Small intestine (tissue), 7 donors: ENCODE measurements around the gene CCDC92B. TPM values are rescaled to one million over a fixed set of nuclear protein-coding genes. Genes with fewer than 3 reads are reported as not detected.
A peak's percentile ranks its signal among the peaks of the same experiment; 100 is the strongest.

Source experiments
- DNase-seq, 2 donors: peaks; one replicate each; pipeline versions ENCODE4 v3.0.0 to v3.0.0-alpha.2; 2013
- FAIRE-seq: peaks from 2 replicates; lab custom pipeline; 2012; peaks lifted over from hg19 to GRCh38; lab: Jason Lieb, UNC
- H3K27ac ChIP-seq, 3 donors: one replicate each; pipeline ENCODE4 v1.5.1; 2013; ENCODE audit warnings: low read length in 2 of 3, mild to moderate bottlenecking in 2 of 3, control low read depth in 1 of 3, inconsistent platforms in 1 of 3, low read depth in 1 of 3, moderate library complexity in 1 of 3
- H3K27me3 ChIP-seq, 3 donors: one replicate each; pipeline ENCODE4 v1.6.1; 2013; ENCODE audit warnings: low read length in 3 of 3, inconsistent platforms in 1 of 3; ENCODE audit not compliant: control insufficient read depth in 3 of 3, insufficient read depth in 3 of 3
- H3K36me3 ChIP-seq, 3 donors: one replicate each; pipeline ENCODE4 v1.6.1; 2013; ENCODE audit warnings: low read length in 3 of 3, inconsistent platforms in 1 of 3, low read depth in 1 of 3, mild to moderate bottlenecking in 1 of 3, moderate library complexity in 1 of 3; ENCODE audit not compliant: control insufficient read depth in 3 of 3, insufficient read depth in 2 of 3
- H3K4me1 ChIP-seq, 3 donors: one replicate each; pipeline ENCODE4 v1.6.1; 2013; ENCODE audit warnings: low read length in 2 of 3, inconsistent platforms in 1 of 3, low read depth in 1 of 3, mild to moderate bottlenecking in 1 of 3, moderate library complexity in 1 of 3; ENCODE audit not compliant: control insufficient read depth in 3 of 3, insufficient read depth in 2 of 3
- H3K4me3 ChIP-seq, 3 donors: one replicate each; pipeline ENCODE4 v1.5.1; 2013; ENCODE audit warnings: low read length in 3 of 3, control low read depth in 1 of 3, inconsistent platforms in 1 of 3, low read depth in 1 of 3, mild to moderate bottlenecking in 1 of 3, moderate library complexity in 1 of 3
- H3K9me3 ChIP-seq, 2 donors: one replicate each; pipeline ENCODE4 v1.6.1; 2013; ENCODE audit warnings: low read depth in 1 of 2, low read length in 1 of 2; ENCODE audit not compliant: control insufficient read depth in 2 of 2, insufficient read depth in 1 of 2
- WGBS, 3 donors: extraction: QIAGEN DNeasy Blood & Tissue Kit; methylation state at CpG; one replicate each; pipeline ENCODE4 v1.1.7; 2013; 5-methylcytosine and 5-hydroxymethylcytosine counted together
- polyA plus RNA-seq, 4 donors: library from polyadenylated mRNA; stranded (reverse) in 3 of 4; unstranded in 1 of 4; fragments of 200-250 nt in 3 of 4; fragments of 120-200 nt in 1 of 4; gene quantifications; one replicate each; pipeline versions ENCODE4 v1.2.1 to v1.2.3, GENCODE V29; 2013
- donor health status: healthy with polysubstance abuse.
- donor health status: control.
- donor health status: control.
- donor health status: Bipolar disorder and iron deficiency.
- donor health status: healthy.

The CCDC92B gene
- polyA plus RNA-seq, 4 donors = 0.22 to 1.2 (median 0.75) TPM; not detected in 1

DNA sequence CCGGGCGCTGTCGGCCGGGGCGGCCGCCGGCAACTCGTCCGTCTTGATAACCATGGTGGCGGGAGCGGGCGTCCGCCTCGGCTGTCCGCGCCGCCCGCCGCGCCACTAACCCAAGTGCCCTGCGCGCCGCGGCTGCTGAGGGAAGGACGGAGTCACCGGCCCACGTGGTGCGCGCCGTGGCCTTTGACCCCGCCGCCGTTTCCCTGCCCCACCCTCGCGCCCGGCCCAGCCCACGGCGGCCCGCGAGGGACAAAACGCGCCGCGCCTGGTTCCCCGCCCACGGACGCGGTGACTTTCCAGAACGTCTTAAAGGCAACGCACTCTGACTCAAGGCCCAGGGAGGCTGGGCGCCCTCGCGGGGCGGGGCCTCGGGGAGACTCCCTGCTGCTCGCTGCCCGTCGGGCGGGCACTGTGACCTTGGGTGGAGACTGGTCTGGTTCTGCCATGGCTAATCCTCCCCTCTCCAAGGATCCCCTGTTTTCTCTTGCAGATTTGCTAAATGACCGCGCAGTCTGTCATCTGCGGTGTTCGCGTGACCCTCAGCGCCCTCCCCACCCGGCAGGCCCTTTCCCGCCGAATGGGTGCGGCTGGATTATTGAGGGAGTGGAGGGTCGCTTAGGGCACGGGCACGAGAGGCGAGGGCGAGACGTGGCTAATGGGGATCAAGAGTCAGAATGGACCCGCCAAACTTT, 37.7 kb downstream of the CCDC92B start, which contains the start of gene CLUH:
TSS of gene CLUH (minus strand) at position 157 of the 692 bp plus-strand sequence. CDS start at position 54, 103 bp downstream.
- Histone ChIP-seq H3K36me3 (peaks cover 0 to 35% (median 0%) of the 10 kb centered on the region in 3 donors), H3K4me3 (peak within 1 kb of the TSS; percentile 78 to 81 (median 81)), H3K27ac (peak within 1 kb of the TSS; percentile 75 to 90 (median 77)), H3K4me1 (peaks cover 0 to 41% (median 19%) of the 10 kb centered on the region in 3 donors), H3K9me3 (no peaks in the 10 kb centered on the region), H3K27me3 (no peaks in the 10 kb centered on the region)
- WGBS, 3 donors = 1 to 2% (median 1%) methylated on average over 49 to 76 of the region's 76 CpGs
- peak; percentile 99 for DNase-seq
- no peak for FAIRE-seq

DNA sequence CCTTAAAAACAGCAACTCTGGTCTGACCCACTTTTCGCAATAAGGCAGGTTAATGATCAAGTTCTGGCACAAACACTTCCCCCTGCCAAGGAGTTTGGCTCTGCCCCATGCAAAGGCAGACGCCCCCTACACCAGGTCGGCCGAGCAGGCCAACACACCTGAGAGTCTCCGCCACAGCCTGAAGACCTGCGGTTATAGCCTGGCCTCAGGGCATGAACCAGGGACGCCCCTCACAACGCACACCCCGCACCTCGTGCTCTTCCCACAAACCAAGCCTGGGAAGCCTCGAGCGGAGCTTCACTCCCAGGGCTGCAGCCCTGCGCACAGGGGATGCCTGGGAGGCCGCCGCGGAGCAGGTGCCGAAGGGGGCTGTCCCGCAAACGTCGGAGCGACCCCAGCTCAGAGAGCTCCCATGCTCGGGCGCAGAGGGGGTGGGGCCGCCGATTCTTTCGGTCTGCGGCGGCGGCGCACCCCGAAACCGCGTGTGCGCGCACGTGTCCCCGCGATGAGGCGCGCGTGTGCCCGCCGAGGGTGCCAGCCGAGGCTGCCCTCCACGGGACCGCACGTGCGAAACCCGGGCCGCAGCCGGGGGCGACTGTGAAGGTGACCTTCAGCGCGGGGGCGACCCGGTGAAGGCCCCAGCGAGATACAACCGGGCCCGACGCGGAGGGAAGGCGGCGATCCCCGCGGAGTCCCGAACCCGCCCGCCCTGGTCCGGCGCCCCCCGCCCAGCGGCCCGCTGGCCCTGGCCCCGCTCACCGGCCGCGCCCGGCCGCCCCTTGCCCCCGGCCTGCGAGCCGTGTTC, 38.4 kb downstream of the CCDC92B start:
- FAIRE-seq (no peak), DNase-seq (peak; percentile 59 to 84)
- Histone ChIP-seq H3K4me3 (peak overlapping the region; percentile 78 to 81 (median 81)), H3K36me3 (peaks cover 0 to 42% (median 0%) of the 10 kb centered on the region in 3 donors), H3K4me1 (peaks cover 0 to 41% (median 19%) of the 10 kb centered on the region in 3 donors), H3K9me3 (no peaks in the 10 kb centered on the region), H3K27ac (peak overlapping the region; percentile 75 to 90 (median 77)), H3K27me3 (no peaks in the 10 kb centered on the region)
- 1% methylated on average over 54 to 82 of the region's 82 CpGs for WGBS, 3 donors

DNA sequence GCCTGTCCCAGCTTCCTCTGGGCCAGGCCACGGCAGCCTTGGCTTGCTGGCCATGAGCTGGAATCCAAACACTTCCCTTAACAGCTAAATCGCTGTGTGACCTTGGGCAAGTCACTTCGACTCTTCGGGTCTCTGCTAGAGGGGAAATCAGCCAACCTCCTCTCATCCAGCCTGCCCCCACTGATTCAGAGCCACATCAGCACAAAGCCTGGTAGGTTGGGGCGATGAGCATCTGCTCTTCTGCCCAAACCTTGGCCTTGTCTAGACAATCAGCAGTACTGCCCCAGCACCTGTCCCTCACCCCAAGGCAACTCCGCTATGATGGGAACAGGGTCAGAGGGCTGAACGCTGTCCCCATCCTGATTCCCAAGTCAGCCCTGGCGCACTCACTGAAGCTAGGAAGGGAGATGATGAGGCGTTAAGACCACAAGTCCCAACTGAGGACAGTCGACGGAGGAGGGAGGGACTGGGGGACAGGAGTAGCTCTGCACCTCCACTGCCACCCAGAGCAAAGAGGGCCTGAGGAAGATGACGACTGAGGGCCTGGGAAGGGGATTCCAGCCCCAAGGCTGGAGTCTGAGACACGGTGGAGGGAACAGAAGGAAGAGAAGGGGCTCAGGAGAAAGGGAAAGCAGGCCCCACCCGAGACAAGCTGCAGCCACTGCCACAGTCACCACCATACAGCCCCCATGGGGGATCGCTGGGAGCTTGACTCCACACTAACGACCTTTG, 39.2 kb downstream of the CCDC92B start:
- 10 to 39% (median 16%) methylated on average over 16 of the region's 16 CpGs for WGBS, 3 donors
- Histone ChIP-seq H3K9me3 (no peaks in the 10 kb centered on the region), H3K27me3 (no peaks in the 10 kb centered on the region), H3K4me3 (peak overlapping the region; percentile 12 to 81 (median 78)), H3K4me1 (peaks cover 0 to 41% (median 19%) of the 10 kb centered on the region in 3 donors), H3K36me3 (peaks cover 0 to 49% (median 0%) of the 10 kb centered on the region in 3 donors), H3K27ac (peak overlapping the region; percentile 74 to 90 (median 75))
- DNase-seq (peak; percentile 28 to 39), FAIRE-seq (no peak)

DNA sequence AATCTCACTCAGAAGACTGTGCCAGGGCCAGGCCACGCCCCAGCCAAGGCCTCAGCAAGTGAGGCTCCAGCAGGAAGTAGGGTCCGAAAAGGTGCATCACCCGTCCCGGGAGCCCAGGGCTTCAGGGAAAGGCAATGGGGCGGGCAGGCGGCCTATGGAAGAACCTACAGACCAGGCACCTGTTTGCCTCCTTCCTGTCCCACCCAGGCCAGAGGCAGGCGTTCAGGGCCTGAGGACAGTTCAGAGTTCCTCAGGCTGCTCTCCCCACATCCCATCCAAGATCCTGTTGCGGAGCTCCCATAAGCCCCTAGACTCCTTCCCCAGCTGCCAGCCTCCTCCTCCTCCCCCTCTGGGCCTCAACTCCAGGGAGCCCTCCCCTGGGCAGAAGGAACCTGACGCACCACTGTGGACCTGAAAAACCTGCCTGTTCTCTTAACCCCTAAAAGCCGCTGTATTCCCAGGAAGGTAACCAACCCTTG, 40.2 kb downstream of the CCDC92B start:
- peak overlapping the region; percentile 74 to 90 (median 75) for H3K27ac ChIP-seq
- H3K36me3 ChIP-seq = peaks cover 0 to 58% (median 0%) of the 10 kb centered on the region in 3 donors
- WGBS, 3 donors = 13 to 53% (median 23%) methylated on average over 9 to 10 of the region's 10 CpGs
- H3K4me3 ChIP-seq = peak overlapping the region in 2 of 3 donors; percentile 78 to 81
- H3K4me1 ChIP-seq = peaks cover 0 to 41% (median 19%) of the 10 kb centered on the region in 3 donors
- no peaks in the 10 kb centered on the region for H3K27me3 ChIP-seq
- peak; percentile 71 to 92 for DNase-seq
- FAIRE-seq = no peak
- H3K9me3 ChIP-seq = no peaks in the 10 kb centered on the region

DNA sequence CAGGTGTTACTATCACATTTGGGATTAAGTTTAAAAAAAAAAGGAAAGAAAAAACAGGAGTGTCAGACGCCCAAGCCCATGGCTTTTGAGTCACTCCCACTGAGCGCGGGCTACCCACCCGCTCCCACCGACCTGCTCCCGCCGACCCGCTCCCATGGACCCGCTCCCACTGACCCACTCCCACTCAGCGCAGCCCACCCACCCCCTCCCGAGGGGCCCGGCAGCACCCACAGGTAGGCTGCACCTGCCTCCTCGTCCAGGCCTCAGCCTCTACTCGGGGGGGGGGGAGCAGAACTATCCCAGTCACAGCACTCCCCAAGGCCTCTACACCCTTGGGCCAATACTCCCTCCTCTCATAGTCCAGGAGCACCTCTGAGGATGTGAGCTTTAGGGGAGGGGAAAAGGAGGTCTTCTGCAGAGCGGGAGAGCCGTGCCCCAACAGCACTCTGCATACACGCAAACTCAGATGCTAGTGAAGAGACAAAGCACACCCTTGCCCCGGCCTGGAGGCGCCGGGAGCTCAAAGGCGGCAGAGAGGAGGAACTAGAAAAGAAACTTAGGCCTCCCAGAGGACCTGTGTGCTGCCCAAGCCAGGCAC, 40.8 kb downstream of the CCDC92B start:
- H3K27ac ChIP-seq = peak overlapping the region; percentile 74 to 90 (median 75)
- 23 to 72% (median 25%) methylated on average over 16 to 21 of the region's 21 CpGs for WGBS, 3 donors
- FAIRE-seq (no peak), DNase-seq (no peak)
- peak overlapping the region in 2 of 3 donors; percentile 78 to 81 for H3K4me3 ChIP-seq
- H3K27me3 ChIP-seq = no peaks in the 10 kb centered on the region
- peaks cover 0 to 41% (median 19%) of the 10 kb centered on the region in 3 donors for H3K4me1 ChIP-seq
- peaks cover 0 to 64% (median 0%) of the 10 kb centered on the region in 3 donors for H3K36me3 ChIP-seq
- no peaks in the 10 kb centered on the region for H3K9me3 ChIP-seq

DNA sequence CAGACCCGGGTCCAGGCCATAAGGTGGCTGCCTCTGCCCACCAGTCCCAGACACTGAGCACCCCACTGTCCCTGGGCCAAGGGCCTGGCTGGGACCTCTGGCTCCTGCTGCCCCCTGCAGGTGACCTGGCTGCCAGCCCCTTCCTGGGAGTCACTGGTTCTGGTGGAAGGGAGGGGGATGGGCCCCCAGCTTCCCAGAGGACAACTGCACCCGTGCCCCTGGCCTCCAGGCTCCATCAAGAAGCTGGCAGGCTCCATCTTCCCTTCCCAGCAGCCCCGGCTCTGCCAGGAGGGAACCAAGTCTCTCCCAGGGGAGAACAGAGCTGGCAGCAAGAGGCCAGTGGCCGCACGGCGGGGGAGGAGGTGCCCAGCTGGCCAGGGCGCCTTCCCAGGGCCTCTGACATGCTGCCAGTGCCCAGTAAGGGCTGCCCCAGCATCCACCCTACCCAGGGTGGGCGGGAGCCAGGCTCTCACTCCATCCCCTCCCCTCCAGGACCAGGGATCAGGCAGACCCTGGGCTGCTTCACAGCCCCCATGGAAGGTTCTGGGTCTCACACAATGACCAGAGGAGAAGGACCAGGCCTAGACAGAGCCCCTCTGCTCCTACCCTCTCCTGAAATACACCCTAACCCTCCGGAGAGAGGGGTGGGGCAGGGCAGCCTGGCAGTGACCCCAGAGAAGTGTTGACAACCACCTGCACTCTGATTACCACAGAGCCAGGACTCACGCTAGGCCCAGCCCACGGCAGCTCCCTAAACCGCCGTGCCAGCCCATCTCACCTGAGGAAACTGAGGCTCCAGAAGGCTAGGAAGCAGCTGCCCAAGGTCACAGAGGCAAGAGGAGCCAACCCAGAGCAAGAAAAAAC, 41.5 kb downstream of the CCDC92B start:
- peak overlapping the region in 1 of 3 donors; percentile 81 for H3K4me3 ChIP-seq
- peaks cover 0 to 41% (median 19%) of the 10 kb centered on the region in 3 donors for H3K4me1 ChIP-seq
- H3K9me3 ChIP-seq = no peaks in the 10 kb centered on the region
- H3K27me3 ChIP-seq = no peaks in the 10 kb centered on the region
- WGBS, 3 donors = 36 to 66% (median 40%) methylated on average over 12 to 13 of the region's 13 CpGs
- H3K27ac ChIP-seq = peak overlapping the region in 1 of 3 donors; percentile 5
- DNase-seq (no peak), FAIRE-seq (no peak)
- peaks cover 0 to 71% (median 0%) of the 10 kb centered on the region in 3 donors for H3K36me3 ChIP-seq

DNA sequence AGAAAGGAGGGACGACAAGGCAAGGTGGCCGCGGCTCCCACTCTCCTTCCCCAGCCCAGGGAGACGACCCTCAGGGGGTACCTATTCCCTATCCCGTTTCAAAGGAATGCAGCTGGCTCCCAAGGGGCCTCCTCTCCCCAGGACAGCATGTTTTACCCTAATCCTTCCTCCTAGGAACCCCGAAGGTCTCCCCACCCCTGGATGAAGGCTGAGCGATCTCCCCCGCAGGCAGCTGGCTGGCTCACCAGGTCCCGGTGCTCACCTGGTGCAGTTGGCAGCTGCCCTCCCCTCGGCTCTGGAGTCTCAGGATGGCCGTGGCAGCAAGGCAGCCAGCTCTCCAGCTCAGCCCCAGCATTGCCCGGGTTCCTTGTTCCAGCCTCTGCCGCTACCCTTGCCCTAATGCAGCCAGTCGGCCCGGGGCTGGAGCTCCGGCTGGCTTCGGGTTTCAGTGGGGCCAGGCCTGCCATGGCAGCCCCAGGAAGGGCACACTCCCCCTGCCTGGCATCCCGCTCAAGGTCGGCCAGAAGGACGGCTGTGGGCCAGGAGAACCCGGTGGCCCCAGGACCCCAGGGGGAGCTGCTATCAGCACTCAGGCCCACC, 42.4 kb downstream of the CCDC92B start:
- Histone ChIP-seq H3K9me3 (no peaks in the 10 kb centered on the region), H3K4me3 (peak overlapping the region in 1 of 3 donors; percentile 81), H3K36me3 (peaks cover 0 to 75% (median 5%) of the 10 kb centered on the region in 3 donors), H3K4me1 (peaks cover 0 to 35% (median 15%) of the 10 kb centered on the region in 3 donors), H3K27ac (no peak overlapping the region), H3K27me3 (no peaks in the 10 kb centered on the region)
- FAIRE-seq (no peak), DNase-seq (no peak)
- 42 to 71% (median 44%) methylated on average over 18 to 21 of the region's 21 CpGs for WGBS, 3 donors
